OCI-LY1 (cell line): ENCODE data around the gene CLDN19.

Experiments used
- EZH2 ChIP-seq: fragments of 200-600 bp; sonication (generic), shearing (Covaris generic); IDR thresholded peaks from 2 replicates; pipeline ENCODE4 v1.8.0; 2017; ENCODE audit warnings: borderline replicate concordance, mixed run types, mild to moderate bottlenecking, antibody characterized with exemption, low read length, moderate library complexity, mixed read lengths
- TF ChIP-seq, protein P1 (sequence below): fragments of 200-600 bp; sonication (generic), shearing (Covaris generic); IDR thresholded peaks from 2 replicates; pipeline ENCODE4 v1.5.1; 2017; ENCODE audit warnings: mild to moderate bottlenecking, antibody characterized with exemption, low read length, moderate library complexity, mixed read lengths

DNA sequence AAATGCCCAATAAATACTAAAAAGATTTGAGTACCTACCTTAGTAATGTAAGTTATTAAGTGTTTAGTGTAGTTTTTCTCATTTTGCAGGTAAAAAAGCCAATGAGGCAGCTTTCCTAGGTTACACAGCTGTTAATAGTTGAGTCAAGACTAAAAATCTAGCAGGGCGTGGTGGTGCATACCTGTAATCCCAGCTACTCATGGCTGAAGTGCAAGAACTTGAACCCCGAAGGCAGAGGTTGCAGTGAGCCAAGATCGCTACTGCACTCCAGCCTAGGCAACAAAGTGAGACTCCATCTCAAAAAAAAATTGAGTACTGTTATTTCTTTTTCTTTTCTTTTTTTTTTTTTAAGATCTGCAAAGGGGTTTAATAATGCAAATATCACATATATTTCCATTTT lies 50.1 kb downstream of the CLDN19 start:
- no peak for TF ChIP-seq EZH2
- TF ChIP-seq, protein P1, sequence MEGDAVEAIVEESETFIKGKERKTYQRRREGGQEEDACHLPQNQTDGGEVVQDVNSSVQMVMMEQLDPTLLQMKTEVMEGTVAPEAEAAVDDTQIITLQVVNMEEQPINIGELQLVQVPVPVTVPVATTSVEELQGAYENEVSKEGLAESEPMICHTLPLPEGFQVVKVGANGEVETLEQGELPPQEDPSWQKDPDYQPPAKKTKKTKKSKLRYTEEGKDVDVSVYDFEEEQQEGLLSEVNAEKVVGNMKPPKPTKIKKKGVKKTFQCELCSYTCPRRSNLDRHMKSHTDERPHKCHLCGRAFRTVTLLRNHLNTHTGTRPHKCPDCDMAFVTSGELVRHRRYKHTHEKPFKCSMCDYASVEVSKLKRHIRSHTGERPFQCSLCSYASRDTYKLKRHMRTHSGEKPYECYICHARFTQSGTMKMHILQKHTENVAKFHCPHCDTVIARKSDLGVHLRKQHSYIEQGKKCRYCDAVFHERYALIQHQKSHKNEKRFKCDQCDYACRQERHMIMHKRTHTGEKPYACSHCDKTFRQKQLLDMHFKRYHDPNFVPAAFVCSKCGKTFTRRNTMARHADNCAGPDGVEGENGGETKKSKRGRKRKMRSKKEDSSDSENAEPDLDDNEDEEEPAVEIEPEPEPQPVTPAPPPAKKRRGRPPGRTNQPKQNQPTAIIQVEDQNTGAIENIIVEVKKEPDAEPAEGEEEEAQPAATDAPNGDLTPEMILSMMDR, result no peak
